Middle frontal gyrus (tissue), 1 donor: ENCODE data around the gene DUS1L.
A peak's percentile ranks its signal among the peaks of the same experiment; 100 is the strongest.

Source experiments
- DNase-seq: peaks from one replicate; pipeline ENCODE4 v3.0.0-alpha.2; 2015; ENCODE audit warnings: low spot score; ENCODE audit errors: extremely low spot score

The DUS1L gene

GRCh38 chr17:82087961-82088837, 22.6 kb upstream of the DUS1L start:
- no peak for DNase-seq

GRCh38 chr17:82086941-82087906, 21.6 kb upstream of the DUS1L start:
- no peak for DNase-seq

- no peak for DNase-seq
These were observed 20.5 kb upstream of the DUS1L start for GRCh38 chr17:82085931-82086764.

GRCh38 chr17:82085031-82085861, 19.6 kb upstream of the DUS1L start:
- DNase-seq: no peak

- DNase-seq: no peak
These were observed 18.9 kb upstream of the DUS1L start for GRCh38 chr17:82084373-82085030.

- DNase-seq: no peak
These were observed 18.1 kb upstream of the DUS1L start for GRCh38 chr17:82083533-82084359.

- DNase-seq: no peak
These were observed 17.4 kb upstream of the DUS1L start for GRCh38 chr17:82083009-82083408.

GRCh38 chr17:82082456-82082855, 16.9 kb upstream of the DUS1L start:
- no peak for DNase-seq

- no peak for DNase-seq
These were observed 16.4 kb upstream of the DUS1L start for GRCh38 chr17:82081966-82082365.

- no peak for DNase-seq
These were observed 15.9 kb upstream of the DUS1L start for GRCh38 chr17:82081546-82081945.

- DNase-seq: no peak
These were observed 15.3 kb upstream of the DUS1L start for GRCh38 chr17:82080789-82081464.

- DNase-seq: no peak
These were observed 14.6 kb upstream of the DUS1L start for GRCh38 chr17:82080048-82080788.

- DNase-seq: no peak
These were observed 13.5 kb upstream of the DUS1L start for GRCh38 chr17:82079001-82079677.

GRCh38 chr17:82078433-82078832, 12.8 kb upstream of the DUS1L start:
- no peak for DNase-seq

- DNase-seq: peak; percentile 21
These were observed 12.2 kb upstream of the DUS1L start for GRCh38 chr17:82077617-82078358.
